OCI-LY7 (cell line): ENCODE measurements around the gene LSR. TPM values are rescaled to one million over a fixed set of nuclear protein-coding genes. Genes with fewer than 3 reads are reported as not detected.

Experiments used
- BruUV-seq: library from RNA; stranded (reverse); fragments of 400-500 nt; replicated peaks from 2 replicates; lab custom pipeline; 2021; lab: Mats Ljungman, UMichigan
- CTCF ChIA-PET: fragments of 300-600 bp; sonication (Branson Sonifier 250); formaldehyde crosslinking; loops from one replicate; lab custom pipeline; 2022; ENCODE audit warnings: antibody characterized with exemption; ENCODE audit not compliant: unreplicated experiment; lab: Charles Lee
- POLR2A ChIA-PET: fragments of 300-600 bp; sonication (Branson Sonifier 250); formaldehyde crosslinking; loops from one replicate; lab custom pipeline; 2022; ENCODE audit warnings: antibody characterized with exemption; lab: Charles Lee
- DNase-seq: peaks from one replicate; pipeline ENCODE4 v3.0.0-alpha.2; 2015; ENCODE audit warnings: low spot score
- H2AFZ ChIP-seq: fragments of 200-600 bp; sonication (generic), shearing (Covaris generic); 2 replicates; pipeline ENCODE4 v1.6.1; 2014; ENCODE audit warnings: mild to moderate bottlenecking, antibody characterized with exemption, low read length, moderate library complexity
- H3K27ac ChIP-seq: fragments of 200-600 bp; sonication (generic); 2 replicates; pipeline ENCODE4 v1.5.1; 2014; ENCODE audit warnings: mixed run types, low read depth, mild to moderate bottlenecking, moderate library complexity, low read length, inconsistent platforms; ENCODE audit not compliant: poor library complexity, severe bottlenecking
- H3K36me3 ChIP-seq: fragments of 200-600 bp; sonication (generic); 2 replicates; pipeline ENCODE4 v1.6.1; 2014; ENCODE audit warnings: mild to moderate bottlenecking, antibody characterized with exemption, low read length, moderate library complexity, mixed read lengths; ENCODE audit not compliant: insufficient read depth
- H3K4me1 ChIP-seq: fragments of 200-600 bp; sonication (generic); 2 replicates; pipeline ENCODE4 v1.5.1; 2014; ENCODE audit warnings: mild to moderate bottlenecking, low read length; ENCODE audit not compliant: insufficient read depth, poor library complexity, severe bottlenecking
- H3K4me2 ChIP-seq: fragments of 200-600 bp; sonication (generic); 2 replicates; pipeline ENCODE4 v1.6.1; 2014; ENCODE audit warnings: mild to moderate bottlenecking, low read length
- H3K4me3 ChIP-seq: fragments of 200-600 bp; sonication (generic); 2 replicates; pipeline ENCODE4 v1.5.1; 2014; ENCODE audit warnings: mild to moderate bottlenecking, low read depth, low read length; ENCODE audit not compliant: poor library complexity, severe bottlenecking
- H3K79me2 ChIP-seq: fragments of 200-600 bp; sonication (generic); 2 replicates; pipeline ENCODE4 v1.6.1; 2016; ENCODE audit warnings: low read depth, mild to moderate bottlenecking, low read length, moderate library complexity, mixed read lengths; ENCODE audit not compliant: insufficient read depth
- H3K9me2 ChIP-seq: fragments of 200-600 bp; sonication (generic); 2 replicates; pipeline ENCODE4 v1.6.1; 2016; ENCODE audit warnings: mild to moderate bottlenecking, low read length, mixed read lengths; ENCODE audit not compliant: insufficient read depth
- H3K9me3 ChIP-seq: fragments of 200-600 bp; sonication (generic); 2 replicates; pipeline ENCODE4 v1.6.1; 2014; ENCODE audit warnings: mild to moderate bottlenecking, mixed run types, low read length, mixed read lengths
- H4K20me1 ChIP-seq: fragments of 200-600 bp; sonication (generic); 2 replicates; pipeline ENCODE4 v1.6.1; 2014; ENCODE audit warnings: mild to moderate bottlenecking, antibody characterized with exemption, low read length, moderate library complexity, mixed read lengths; ENCODE audit not compliant: insufficient read depth
- CTCF ChIP-seq: fragments of 200-600 bp; sonication (generic); conservative IDR thresholded peaks from 2 replicates; pipeline ENCODE4 v1.5.1; 2014; ENCODE audit warnings: mild to moderate bottlenecking, antibody characterized with exemption, low read length, moderate library complexity, mixed read lengths
- EZH2phosphoT487 ChIP-seq: fragments of 200-600 bp; sonication (generic); IDR thresholded peaks from 2 replicates; pipeline ENCODE4 v1.6.1; 2018; ENCODE audit warnings: low read depth, borderline replicate concordance, mild to moderate bottlenecking, mixed run types, antibody characterized with exemption, low read length, moderate library complexity, mixed read lengths
- intact Hi-C: fragments of 100-400 bp; cut with micrococcal nuclease; formaldehyde crosslinking; loops from one replicate; pipeline ENCODE4 v1.10.0; 2022; ENCODE audit not compliant: unreplicated experiment
- total RNA-seq, 2 experiments: library from RNA; depleted of rRNA in 1 of 2; stranded (reverse); fragments of >200 nt in 1 of 2; shearing (Covaris generic) in 1 of 2; gene quantifications; 2 replicates each; pipeline ENCODE4 v1.2.3, GENCODE V29; 2014 to 2022

LSR gene
- total RNA-seq, 2 experiments from 2014 or later, result 15.0 to 33.6 TPM

DNA sequence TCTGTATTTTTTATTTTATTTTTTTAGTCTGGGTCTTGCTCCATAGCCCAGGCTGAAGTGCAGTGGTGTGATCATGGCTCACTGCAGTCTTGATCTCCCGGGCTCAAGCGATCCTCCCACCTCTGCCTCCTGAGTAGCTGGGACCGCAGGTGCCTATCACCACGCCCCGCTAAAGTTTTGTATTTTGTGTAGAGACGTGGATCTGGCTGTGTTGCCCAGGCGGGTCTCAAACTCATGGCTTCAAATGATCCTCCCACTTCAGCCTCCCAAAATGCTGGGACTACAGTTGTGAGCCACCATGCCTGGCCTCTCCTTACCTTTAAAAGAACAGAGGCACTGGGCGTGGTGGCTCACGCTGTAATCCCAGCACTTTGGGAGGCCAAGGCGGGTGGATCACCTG, 38.9 kb downstream of the LSR start:
- Histone ChIP-seq H3K9me3 (no peaks in the 10 kb centered on the region), H4K20me1 (no peaks in the 10 kb centered on the region), H3K27ac (no peak overlapping the region), H2AFZ (no peak overlapping the region), H3K4me1 (peaks cover 20% of the 10 kb centered on the region), H3K9me2 (no peaks in the 10 kb centered on the region), H3K36me3 (no peaks in the 10 kb centered on the region), H3K79me2 (no peaks in the 10 kb centered on the region), H3K4me2 (no peak overlapping the region), H3K4me3 (no peak overlapping the region)
- intact Hi-C loops, result no loop called here
- ChIA-PET POLR2A (interaction anchor here (1.0 to 1.5 kb wide), 2 partner anchors 8 kb away, joined by 3 to 4 read pairs; no protein-coding TSS in a partner anchor), CTCF (interaction anchor here (1.0 kb wide), 1 partner anchor 12 kb away, joined by 3 read pairs; no protein-coding TSS in a partner anchor)
- no peak for TF ChIP-seq CTCF
- TF ChIP-seq EZH2phosphoT487, result no peak
- no peak for DNase-seq
- BruUV-seq, result no TSS peak

DNA sequence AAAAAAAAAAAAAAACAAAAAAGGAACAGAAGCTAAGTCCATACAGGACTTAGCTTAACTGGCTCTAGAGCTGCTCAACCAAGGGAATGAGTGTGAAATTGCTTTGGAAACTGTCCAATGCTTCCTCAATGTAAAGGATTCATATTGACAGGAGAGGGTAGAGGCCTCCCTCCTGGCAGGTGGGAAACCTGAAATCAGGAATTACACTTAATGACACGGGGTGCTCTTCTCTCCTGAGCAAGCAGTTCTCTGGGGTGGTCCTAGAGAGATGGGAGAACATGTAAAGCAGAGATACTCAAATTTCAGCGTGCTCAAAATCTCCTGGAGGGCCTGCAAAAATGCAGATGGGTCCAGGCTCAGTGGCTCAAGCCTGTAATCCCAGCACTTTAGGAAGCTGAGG, 39.5 kb downstream of the LSR start:
- ChIA-PET POLR2A (interaction anchor here (1.0 to 1.5 kb wide), 2 partner anchors 8 kb away, joined by 3 to 4 read pairs; no protein-coding TSS in a partner anchor), CTCF (interaction anchor here (0.9 kb wide), 1 partner anchor 11 kb away, joined by 3 read pairs; no protein-coding TSS in a partner anchor)
- no TSS peak for BruUV-seq

More for the DNA sequence above, 39.5 kb downstream of the LSR start:
- Histone ChIP-seq H3K9me2 (no peaks in the 10 kb centered on the region), H4K20me1 (no peaks in the 10 kb centered on the region), H2AFZ (no peak overlapping the region), H3K4me1 (peaks cover 26% of the 10 kb centered on the region), H3K79me2 (no peaks in the 10 kb centered on the region), H3K36me3 (no peaks in the 10 kb centered on the region), H3K9me3 (no peaks in the 10 kb centered on the region), H3K27ac (no peak overlapping the region), H3K4me3 (no peak overlapping the region), H3K4me2 (no peak overlapping the region)
- TF ChIP-seq EZH2phosphoT487 (no peak), CTCF (no peak)
- intact Hi-C loops, result no loop called here
- DNase-seq, result no peak
